Heart left ventricle (tissue), 16 donors: ENCODE data around the gene SULT2B1. TPM values are rescaled to one million over a fixed set of nuclear protein-coding genes. Genes with fewer than 3 reads are reported as not detected.

Experiments
- ATAC-seq, 4 donors: fragments of 200-7000 bp; cut with Tn5 transposase; one replicate each; pipeline ENCODE4 v1.9.1; 2020 to 2022; ENCODE audit warnings: moderate library complexity in 4 of 4, mild to moderate bottlenecking in 3 of 4, moderate number of reproducible peaks in 1 of 4
- DNase-seq, 5 donors: peaks; one replicate each; pipeline ENCODE4 v3.0.0-alpha.2; 2020
- H3K27ac ChIP-seq, 12 donors: fragments of 200-600 bp; sonication (generic) in 4 of 12; one replicate each; pipeline versions ENCODE4 v1.5.0 to v1.8.0; 2016 to 2022; ENCODE audit warnings: mild to moderate bottlenecking in 2 of 12
- H3K27me3 ChIP-seq, 9 donors: fragments of 200-600 bp; sonication (generic) in 2 of 9; one replicate each; pipeline versions ENCODE4 v1.5.1 to v1.8.0; 2016 to 2022; ENCODE audit warnings: mild to moderate bottlenecking in 3 of 9
- H3K36me3 ChIP-seq, 9 donors: fragments of 200-600 bp; sonication (generic) in 2 of 9; one replicate each; pipeline versions ENCODE4 v1.5.0 to v1.8.0; 2018 to 2022; ENCODE audit warnings: mild to moderate bottlenecking in 2 of 9
- H3K4me1 ChIP-seq, 12 donors: fragments of 200-600 bp; sonication (generic) in 4 of 12; one replicate each; pipeline versions ENCODE4 v1.5.0 to v1.8.0; 2016 to 2022; ENCODE audit warnings: mild to moderate bottlenecking in 3 of 12
- H3K4me3 ChIP-seq, 12 donors: fragments of 200-600 bp; sonication (generic) in 4 of 12; one replicate each; pipeline versions ENCODE4 v1.5.0 to v1.8.0; 2017 to 2022; ENCODE audit warnings: mild to moderate bottlenecking in 9 of 12, moderate library complexity in 4 of 12
- H3K9me3 ChIP-seq, 12 donors: fragments of 200-600 bp; sonication (generic) in 4 of 12; one replicate each; pipeline versions ENCODE4 v1.5.0 to v1.8.0; 2016 to 2022; ENCODE audit warnings: mild to moderate bottlenecking in 1 of 12
- POLR2A ChIP-seq, 2 donors: fragments of 450-650 bp; IDR thresholded peaks; one replicate each; pipeline ENCODE4 v1.6.1; 2017; ENCODE audit warnings: antibody characterized with exemption in 2 of 2, mild to moderate bottlenecking in 2 of 2, moderate library complexity in 2 of 2
- WGBS, 4 donors: extraction: QIAGEN DNeasy Blood & Tissue Kit in 2 of 4; methylation state at CpG; one replicate each; pipeline versions ENCODE4 v1.1.5 to v1.1.7; 2013 to 2018; 5-methylcytosine and 5-hydroxymethylcytosine counted together
- intact Hi-C, 10 donors: fragments of 100-400 bp; cut with DNase I; formaldehyde crosslinking; loops; one replicate each; pipeline versions ENCODE4 v1.11.1 to v1.14.2; 2022
- polyA plus RNA-seq, 2 donors: library from polyadenylated mRNA; stranded (reverse); fragments of 200-250 nt; gene quantifications; one replicate each; pipeline ENCODE4 v1.2.3, GENCODE V29; 2013
- total RNA-seq, 9 donors: library from RNA; depleted of rRNA in 2 of 9; stranded (reverse); fragments of >200 nt in 2 of 9; fragmentation: NEBNext Ultra II Directional in 3 of 9; extraction: Animal tissue kit (Norgen Biotek cat#: 25700) in 3 of 9; gene quantifications; one replicate each; pipeline versions ENCODE4 v1.1.0 to v1.2.4, GENCODE V29; 2016 to 2023
- TF ChIP-seq, protein P1 (sequence below), 12 donors: fragments of 200-600 bp; sonication (generic) in 4 of 12; IDR thresholded peaks; one replicate each; pipeline versions ENCODE4 v1.5.0 to v1.8.0; 2018 to 2022; ENCODE audit warnings: antibody characterized with exemption in 12 of 12, mild to moderate bottlenecking in 5 of 12
- donor health status: ischemic (EF 13 %, LVEDD 7.1; RV severe dilation, severe dysfunction).
- donor health status: healthy with polysubstance abuse.
- donor health status: DM: no; HTN: yes; CAD: no.
- donor health status: DM: no; HTN: no; CAD: no.
- donor health status: ischemic (EF 25% LVEDD 6.9; RV normal size, moderate dysfunction).
- donor health status: ischemic (EF 25% LVEDD 5.7; RV mildly dilated, moderate dysfunction).
- donor health status: healthy.
- donor health status: DM: yes; HTN: yes; CAD: no.
- donor health status: ischemic (EF 35%, LVEDD 5.7; RV mildly dilated, moderate dysfunction).
- donor health status: nonischemic (EF 11% LVEDD 7.7; RV severe dilation, severe dysfunction).
- donor health status: DM: yes; HTN: yes; CAD: no.
- donor health status: PGD.
- donor health status: ischemic (EF 29% LVEDD 5.4; RV normal size, mild dysfunction).
- donor health status: nonischemic (EF 23%, LVEDD 6.1; RV moderate dilation, normal function).

The SULT2B1 gene
- total and polyA plus RNA-seq, 11 donors, result 0.19 to 0.45 TPM; not detected in 9

- DNase-seq (peak; percentile 98 to 99 (median 99)), ATAC-seq (peak; percentile 82 to 87 (median 84))
- Histone ChIP-seq H3K27ac (peak overlapping the region in 11 of 12 donors; percentile 61 to 92 (median 68)), H3K9me3 (no peaks in the 10 kb centered on the region), H3K4me1 (peaks cover 0 to 54% (median 28%) of the 10 kb centered on the region in 12 donors), H3K27me3 (peaks cover 0 to 2% (median 0%) of the 10 kb centered on the region in 9 donors), H3K36me3 (peaks cover 0 to 22% (median 12%) of the 10 kb centered on the region in 9 donors), H3K4me3 (peak overlapping the region; percentile 33 to 64 (median 52))
- intact Hi-C loops, result loop anchor here in 1 of 10 donors (10.0 kb wide), 1 partner anchor 1021 kb away; the partner anchor contains the start of genes RRAS and SCAF1
- no peak for TF ChIP-seq POLR2A (IDR thresholded peaks at IDR 0.05)
- TF ChIP-seq, protein P1, sequence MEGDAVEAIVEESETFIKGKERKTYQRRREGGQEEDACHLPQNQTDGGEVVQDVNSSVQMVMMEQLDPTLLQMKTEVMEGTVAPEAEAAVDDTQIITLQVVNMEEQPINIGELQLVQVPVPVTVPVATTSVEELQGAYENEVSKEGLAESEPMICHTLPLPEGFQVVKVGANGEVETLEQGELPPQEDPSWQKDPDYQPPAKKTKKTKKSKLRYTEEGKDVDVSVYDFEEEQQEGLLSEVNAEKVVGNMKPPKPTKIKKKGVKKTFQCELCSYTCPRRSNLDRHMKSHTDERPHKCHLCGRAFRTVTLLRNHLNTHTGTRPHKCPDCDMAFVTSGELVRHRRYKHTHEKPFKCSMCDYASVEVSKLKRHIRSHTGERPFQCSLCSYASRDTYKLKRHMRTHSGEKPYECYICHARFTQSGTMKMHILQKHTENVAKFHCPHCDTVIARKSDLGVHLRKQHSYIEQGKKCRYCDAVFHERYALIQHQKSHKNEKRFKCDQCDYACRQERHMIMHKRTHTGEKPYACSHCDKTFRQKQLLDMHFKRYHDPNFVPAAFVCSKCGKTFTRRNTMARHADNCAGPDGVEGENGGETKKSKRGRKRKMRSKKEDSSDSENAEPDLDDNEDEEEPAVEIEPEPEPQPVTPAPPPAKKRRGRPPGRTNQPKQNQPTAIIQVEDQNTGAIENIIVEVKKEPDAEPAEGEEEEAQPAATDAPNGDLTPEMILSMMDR (IDR thresholded peaks at IDR 0.05), result no peak
- 1 to 2% (median 1%) methylated on average over 30 to 40 of the region's 40 CpGs for WGBS, 4 donors
Measured at GRCh38 chr19:48624067-48624594, 72.2 kb downstream of the SULT2B1 start.

GRCh38 chr19:48624791-48625723 lies 73.1 kb downstream of the SULT2B1 start:
- peak in 1 of 5 donors; percentile 39 for DNase-seq
- H3K27ac ChIP-seq, result peak overlapping the region in 6 of 12 donors; percentile 14 to 83 (median 68)
- WGBS, 4 donors, result 52 to 58% (median 54%) methylated on average over 24 of the region's 24 CpGs
- no peak for ATAC-seq
- H3K4me1 ChIP-seq, result peaks cover 0 to 51% (median 26%) of the 10 kb centered on the region in 12 donors
- TF ChIP-seq, protein P1 (IDR thresholded peaks at IDR 0.05), result no peak
- TF ChIP-seq POLR2A (IDR thresholded peaks at IDR 0.05), result no peak
- intact Hi-C loops, result loop anchor here in 2 of 10 donors (5.0 to 10.0 kb wide), 2 partner anchors 878 to 1020 kb away; partner anchors contain the start of genes NOP53 (in 1 of the 2), RRAS (in 1 of the 2) and SCAF1 (in 1 of the 2)
- no peaks in the 10 kb centered on the region for H3K27me3 ChIP-seq
- H3K9me3 ChIP-seq, result no peaks in the 10 kb centered on the region
- peaks cover 0 to 28% (median 16%) of the 10 kb centered on the region in 9 donors for H3K36me3 ChIP-seq
- H3K4me3 ChIP-seq, result peak overlapping the region in 9 of 12 donors; percentile 44 to 64 (median 56)

- H3K4me3 ChIP-seq, result no peak overlapping the region
- peak in 1 of 5 donors; percentile 41 for DNase-seq
- peaks cover 0 to 34% (median 13%) of the 10 kb centered on the region in 9 donors for H3K36me3 ChIP-seq
- no peak overlapping the region for H3K27ac ChIP-seq
- H3K27me3 ChIP-seq, result no peaks in the 10 kb centered on the region
- 90 to 94% (median 92%) methylated on average over 17 to 30 of the region's 30 CpGs for WGBS, 4 donors
- peaks cover 3 to 51% (median 33%) of the 10 kb centered on the region in 12 donors for H3K4me1 ChIP-seq
- no peak for ATAC-seq
- intact Hi-C loops, result loop anchor here in 2 of 10 donors (5.0 to 10.0 kb wide), 2 partner anchors 879 to 1019 kb away; partner anchors contain the start of genes NOP53 (in 1 of the 2), RRAS (in 1 of the 2) and SCAF1 (in 1 of the 2)
- TF ChIP-seq, protein P1 (IDR thresholded peaks at IDR 0.05), result no peak
- no peaks in the 10 kb centered on the region for H3K9me3 ChIP-seq
Measured at GRCh38 chr19:48625891-48626327, 73.9 kb downstream of the SULT2B1 start.
